DOHH2 (cell line): ENCODE data around the gene BRD3.

Experiments
- H3F3A ChIP-seq: fragments of 200-600 bp; sonication (generic), shearing (Covaris generic); 2 replicates; pipeline ENCODE4 v1.6.0; 2016; ENCODE audit warnings: antibody characterized with exemption, mild to moderate bottlenecking; ENCODE audit not compliant: control insufficient read depth, insufficient read depth
- H3K27ac ChIP-seq: fragments of 200-600 bp; sonication (generic); 2 replicates; pipeline ENCODE4 v1.5.1; 2014; ENCODE audit warnings: low read depth, mild to moderate bottlenecking, low read length, moderate library complexity
- H3K27me3 ChIP-seq: fragments of 200-600 bp; sonication (generic); 2 replicates; pipeline ENCODE4 v1.6.1; 2014; ENCODE audit warnings: mild to moderate bottlenecking, low read length, mixed read lengths; ENCODE audit not compliant: control insufficient read depth
- H3K36me3 ChIP-seq: fragments of 200-600 bp; sonication (generic); 2 replicates; pipeline ENCODE4 v1.6.1; 2014; ENCODE audit warnings: mild to moderate bottlenecking, low read length, moderate library complexity, mixed read lengths; ENCODE audit not compliant: control insufficient read depth
- H3K4me1 ChIP-seq: fragments of 200-600 bp; sonication (generic); 2 replicates; pipeline ENCODE4 v1.6.1; 2014; ENCODE audit warnings: mild to moderate bottlenecking, low read length, mixed read lengths; ENCODE audit not compliant: control insufficient read depth
- H3K4me2 ChIP-seq: fragments of 200-600 bp; sonication (generic); 2 replicates; pipeline ENCODE4 v1.6.0; 2014; ENCODE audit warnings: mild to moderate bottlenecking, low read length, moderate library complexity
- H3K4me3 ChIP-seq: fragments of 200-600 bp; sonication (generic); 2 replicates; pipeline ENCODE4 v1.5.1; 2014; ENCODE audit warnings: mild to moderate bottlenecking, low read length, mixed read lengths
- H3K79me2 ChIP-seq: fragments of 200-600 bp; sonication (generic); 2 replicates; pipeline ENCODE4 v1.6.1; 2014; ENCODE audit warnings: mild to moderate bottlenecking, low read length, mixed read lengths; ENCODE audit not compliant: control insufficient read depth
- H3K9me2 ChIP-seq: fragments of 200-600 bp; sonication (generic); replicated peaks from 2 replicates; pipeline ENCODE4 v1.6.1; 2014; ENCODE audit warnings: mild to moderate bottlenecking, low read length, mixed read lengths; ENCODE audit not compliant: control insufficient read depth
- H3K9me3 ChIP-seq: fragments of 200-600 bp; sonication (generic); 2 replicates; pipeline ENCODE4 v1.6.1; 2014; ENCODE audit warnings: antibody characterized with exemption, low read length, mixed read lengths; ENCODE audit not compliant: control insufficient read depth, insufficient read depth
- H4K20me1 ChIP-seq: fragments of 200-600 bp; sonication (generic); 2 replicates; pipeline ENCODE4 v1.6.0; 2014; ENCODE audit warnings: low read depth, mild to moderate bottlenecking, antibody characterized with exemption, low read length, moderate library complexity; ENCODE audit not compliant: control insufficient read depth, insufficient read depth
- EZH2phosphoT487 ChIP-seq: fragments of 200-600 bp; sonication (generic); IDR thresholded peaks from 2 replicates; pipeline ENCODE4 v1.6.1; 2017; ENCODE audit warnings: borderline replicate concordance, mild to moderate bottlenecking, antibody characterized with exemption, low read length, moderate library complexity, mixed read lengths
- TF ChIP-seq, protein P1 (sequence below): fragments of 200-600 bp; sonication (generic); IDR thresholded peaks from one replicate; pipeline ENCODE4 v1.5.1; 2014; ENCODE audit warnings: antibody characterized with exemption, mild to moderate bottlenecking, low read depth, low read length; ENCODE audit not compliant: poor library complexity, severe bottlenecking

Gene BRD3

DNA sequence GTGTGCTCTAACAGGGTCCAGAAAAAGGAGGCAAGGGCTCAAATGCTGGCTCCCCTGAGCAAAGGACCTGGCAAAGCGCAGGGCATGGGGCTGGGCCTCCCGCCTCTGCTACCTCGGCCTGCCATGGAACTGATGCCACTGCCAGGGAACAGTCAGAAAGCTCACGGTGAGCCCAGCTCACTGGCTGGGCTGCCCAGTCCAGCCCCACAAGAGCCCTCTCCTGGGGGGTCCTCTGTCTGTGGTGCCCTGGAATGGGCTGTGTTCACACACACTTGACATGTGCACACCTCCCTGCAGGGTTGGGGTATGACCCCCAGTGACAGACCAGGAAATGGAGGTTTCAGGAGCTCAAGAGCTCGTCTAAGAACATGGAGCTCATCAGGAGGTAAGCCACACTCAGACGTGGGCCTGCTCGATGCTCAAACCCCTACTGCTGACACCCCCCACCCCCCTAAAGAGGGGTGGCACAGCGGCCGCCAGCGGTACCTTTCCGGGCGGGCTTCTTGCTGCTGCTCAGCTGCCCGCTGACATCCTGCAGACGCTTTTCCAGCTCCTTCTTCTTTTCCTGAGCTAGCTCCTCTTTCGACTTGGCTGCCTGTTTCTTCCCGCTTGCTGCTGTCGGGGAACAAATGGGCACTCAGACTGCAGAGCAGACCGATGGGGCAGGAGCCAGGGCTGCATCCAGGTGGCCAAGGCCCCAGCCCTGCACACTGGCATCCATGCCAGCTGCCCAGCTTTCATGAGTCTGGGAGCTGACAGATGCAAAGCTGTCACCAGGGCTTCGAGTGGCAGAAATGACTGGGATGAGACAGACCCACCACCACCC lies 33.4 kb downstream of the BRD3 start:
- Histone ChIP-seq H3K79me2 (no peaks in the 10 kb centered on the region), H3F3A (no peaks in the 10 kb centered on the region), H3K4me3 (no peak overlapping the region), H3K4me2 (no peak overlapping the region), H3K9me2 (no peaks in the 10 kb centered on the region), H4K20me1 (no peaks in the 10 kb centered on the region), H3K36me3 (peaks cover 66% of the 10 kb centered on the region), H3K9me3 (no peaks in the 10 kb centered on the region), H3K27me3 (no peaks in the 10 kb centered on the region), H3K27ac (no peak overlapping the region), H3K4me1 (no peaks in the 10 kb centered on the region)
- TF ChIP-seq, protein P1, sequence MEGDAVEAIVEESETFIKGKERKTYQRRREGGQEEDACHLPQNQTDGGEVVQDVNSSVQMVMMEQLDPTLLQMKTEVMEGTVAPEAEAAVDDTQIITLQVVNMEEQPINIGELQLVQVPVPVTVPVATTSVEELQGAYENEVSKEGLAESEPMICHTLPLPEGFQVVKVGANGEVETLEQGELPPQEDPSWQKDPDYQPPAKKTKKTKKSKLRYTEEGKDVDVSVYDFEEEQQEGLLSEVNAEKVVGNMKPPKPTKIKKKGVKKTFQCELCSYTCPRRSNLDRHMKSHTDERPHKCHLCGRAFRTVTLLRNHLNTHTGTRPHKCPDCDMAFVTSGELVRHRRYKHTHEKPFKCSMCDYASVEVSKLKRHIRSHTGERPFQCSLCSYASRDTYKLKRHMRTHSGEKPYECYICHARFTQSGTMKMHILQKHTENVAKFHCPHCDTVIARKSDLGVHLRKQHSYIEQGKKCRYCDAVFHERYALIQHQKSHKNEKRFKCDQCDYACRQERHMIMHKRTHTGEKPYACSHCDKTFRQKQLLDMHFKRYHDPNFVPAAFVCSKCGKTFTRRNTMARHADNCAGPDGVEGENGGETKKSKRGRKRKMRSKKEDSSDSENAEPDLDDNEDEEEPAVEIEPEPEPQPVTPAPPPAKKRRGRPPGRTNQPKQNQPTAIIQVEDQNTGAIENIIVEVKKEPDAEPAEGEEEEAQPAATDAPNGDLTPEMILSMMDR: no peak
- no peak for TF ChIP-seq EZH2phosphoT487

DNA sequence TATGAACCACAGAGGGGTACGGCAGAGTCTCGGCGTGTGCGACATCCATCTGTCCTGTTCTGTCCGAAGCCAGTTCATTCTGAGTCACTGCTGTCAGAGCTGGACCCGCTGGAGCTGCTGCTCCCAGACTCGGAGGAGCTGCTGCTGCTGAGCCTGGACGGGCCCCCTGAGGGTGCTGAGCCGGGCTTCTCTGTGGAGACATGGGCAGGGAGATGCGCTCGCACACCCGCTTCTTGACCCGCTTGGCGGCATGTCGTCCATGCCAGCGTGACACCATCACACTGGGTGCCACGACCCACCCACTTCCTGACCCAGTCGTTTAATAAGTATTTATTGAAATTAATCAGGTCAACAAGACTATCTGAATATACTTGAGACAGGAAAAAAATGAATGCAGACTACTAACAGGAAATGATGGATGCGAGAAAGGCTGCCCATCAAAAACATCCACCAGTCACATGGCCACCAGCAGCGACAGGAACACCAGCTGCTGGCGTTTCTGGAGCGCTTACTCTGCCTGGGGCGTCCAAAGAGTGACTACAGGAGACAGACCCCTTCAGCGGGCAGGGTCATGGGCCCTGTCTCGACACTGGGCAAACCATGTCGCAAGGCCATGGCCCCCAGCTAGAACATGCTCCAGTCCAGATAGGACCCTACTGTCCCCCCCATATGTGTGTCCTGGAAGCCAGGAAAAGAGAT lies 34.2 kb downstream of the BRD3 start:
- H3K79me2 ChIP-seq: no peaks in the 10 kb centered on the region
- H3K27me3 ChIP-seq: no peaks in the 10 kb centered on the region
- H3F3A ChIP-seq: no peaks in the 10 kb centered on the region
- H3K27ac ChIP-seq: no peak overlapping the region
- H3K9me3 ChIP-seq: no peaks in the 10 kb centered on the region
- H3K36me3 ChIP-seq: peaks cover 68% of the 10 kb centered on the region
- no peak for TF ChIP-seq EZH2phosphoT487
- TF ChIP-seq, protein P1: no peak
- no peaks in the 10 kb centered on the region for H3K4me1 ChIP-seq
- H4K20me1 ChIP-seq: no peaks in the 10 kb centered on the region
- H3K9me2 ChIP-seq: no peaks in the 10 kb centered on the region
- H3K4me3 ChIP-seq: no peak overlapping the region
- H3K4me2 ChIP-seq: no peak overlapping the region

DNA sequence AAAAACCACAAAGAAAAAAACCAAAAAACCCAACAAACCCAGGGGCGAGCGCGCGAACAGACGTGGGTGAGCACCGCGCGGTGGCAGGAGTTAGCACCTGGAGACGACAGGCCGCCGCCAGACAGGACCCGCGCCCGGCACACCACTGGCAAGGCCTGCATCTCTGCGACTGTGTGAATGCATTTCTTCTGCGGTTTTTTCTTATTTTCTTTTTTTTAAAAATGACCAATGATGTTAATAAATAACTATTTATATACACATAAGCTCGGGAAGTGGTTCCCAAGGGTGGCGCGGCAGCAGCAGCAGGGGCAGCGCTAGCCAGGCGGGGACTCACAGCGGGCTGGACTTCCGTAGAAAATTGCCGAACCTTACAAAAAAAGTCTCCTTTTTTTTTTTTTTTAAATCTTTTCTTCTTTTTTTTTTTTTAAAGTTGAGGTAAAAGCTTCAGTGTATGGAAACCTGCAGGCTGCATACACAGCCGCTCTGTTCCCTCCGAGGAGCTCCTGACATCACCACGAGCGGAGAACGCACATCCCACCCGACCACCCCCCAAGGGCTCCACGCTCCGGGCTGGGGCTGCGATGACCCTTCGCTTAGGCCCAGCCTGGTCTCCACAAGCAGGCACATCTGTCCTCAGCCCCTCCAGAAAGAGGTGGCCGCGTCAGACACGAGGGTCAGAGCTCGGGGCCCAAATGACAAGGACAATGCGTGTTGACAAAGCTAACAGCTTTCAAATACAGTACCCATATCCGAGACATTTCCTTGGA lies 35.2 kb downstream of the BRD3 start:
- no peaks in the 10 kb centered on the region for H3F3A ChIP-seq
- no peaks in the 10 kb centered on the region for H3K9me3 ChIP-seq
- TF ChIP-seq EZH2phosphoT487: no peak
- TF ChIP-seq, protein P1: no peak
- no peaks in the 10 kb centered on the region for H3K27me3 ChIP-seq
- no peaks in the 10 kb centered on the region for H4K20me1 ChIP-seq
- peaks cover 69% of the 10 kb centered on the region for H3K36me3 ChIP-seq
- H3K27ac ChIP-seq: no peak overlapping the region
- H3K79me2 ChIP-seq: no peaks in the 10 kb centered on the region
- H3K4me2 ChIP-seq: no peak overlapping the region
- no peaks in the 10 kb centered on the region for H3K9me2 ChIP-seq
- H3K4me3 ChIP-seq: no peak overlapping the region
- peaks cover 6% of the 10 kb centered on the region for H3K4me1 ChIP-seq
